NCI-H2171 (cell line): ENCODE results near the gene PRDM16.

ENCODE experiments used
- DNase-seq: peaks from one replicate; lab custom pipeline; 2025; lab: John Stamatoyannopoulos, UW

PRDM16 gene

GRCh38 chr1:3068564-3069431 is at the start of gene PRDM16:
PRDM16 (plus strand) TSS chr1:3069203; CDS start chr1:3069260, 57 bp downstream.
- DNase-seq: peak; percentile 66

- DNase-seq: no peak
Observed at GRCh38 chr1:3019516-3020051, 49.4 kb upstream of the PRDM16 start.

- no peak for DNase-seq
Observed at GRCh38 chr1:3020263-3020909, 48.6 kb upstream of the PRDM16 start.

- no peak for DNase-seq
Observed at GRCh38 chr1:3021233-3021671, 47.8 kb upstream of the PRDM16 start, which contains the start of gene ACTRT2. ACTRT2 (plus strand) TSS chr1:3021467; CDS start chr1:3021687, 220 bp downstream.

GRCh38 chr1:3021801-3022401 is 47.1 kb upstream of the PRDM16 start:
- no peak for DNase-seq

- no peak for DNase-seq
Observed at GRCh38 chr1:3022511-3022973, 46.5 kb upstream of the PRDM16 start.

- no peak for DNase-seq
Observed at GRCh38 chr1:3022976-3023375, 46.0 kb upstream of the PRDM16 start.

- DNase-seq: no peak
Observed at GRCh38 chr1:3024019-3024418, 45.0 kb upstream of the PRDM16 start.

GRCh38 chr1:3024588-3024987 is 44.4 kb upstream of the PRDM16 start:
- DNase-seq: no peak

GRCh38 chr1:3026124-3026523 is 42.9 kb upstream of the PRDM16 start:
- DNase-seq: no peak

GRCh38 chr1:3026581-3027391 is 42.2 kb upstream of the PRDM16 start:
- no peak for DNase-seq

GRCh38 chr1:3027611-3028371 is 41.2 kb upstream of the PRDM16 start:
- no peak for DNase-seq

- DNase-seq: no peak
Observed at GRCh38 chr1:3028531-3029282, 40.3 kb upstream of the PRDM16 start.

GRCh38 chr1:3029481-3029961 is 39.5 kb upstream of the PRDM16 start:
- DNase-seq: no peak

GRCh38 chr1:3029991-3030662 is 38.9 kb upstream of the PRDM16 start:
- DNase-seq: no peak

- no peak for DNase-seq
Observed at GRCh38 chr1:3030663-3031381, 38.2 kb upstream of the PRDM16 start.

GRCh38 chr1:3031401-3032221 is 37.4 kb upstream of the PRDM16 start:
- DNase-seq: no peak
